Head of caudate nucleus (tissue), 42 donors: ENCODE data around the gene UCN.
"Not testable (repeated sequence)": the region's sequence is repeated elsewhere in the genome, so short reads cannot be mapped to it uniquely, and the experiment has no call there.

ENCODE experiments used
- DNase-seq, 42 donors: peaks; one replicate each; pipeline versions ENCODE4 v3.0.0 to v3.0.0-alpha.2; 2020 to 2021; ENCODE audit warnings: mixed read lengths in 7 of 42
- intact Hi-C: fragments of 100-400 bp; cut with DNase I; formaldehyde crosslinking; loops from one replicate; pipeline ENCODE4 v1.15.0; 2022

The UCN gene

DNA sequence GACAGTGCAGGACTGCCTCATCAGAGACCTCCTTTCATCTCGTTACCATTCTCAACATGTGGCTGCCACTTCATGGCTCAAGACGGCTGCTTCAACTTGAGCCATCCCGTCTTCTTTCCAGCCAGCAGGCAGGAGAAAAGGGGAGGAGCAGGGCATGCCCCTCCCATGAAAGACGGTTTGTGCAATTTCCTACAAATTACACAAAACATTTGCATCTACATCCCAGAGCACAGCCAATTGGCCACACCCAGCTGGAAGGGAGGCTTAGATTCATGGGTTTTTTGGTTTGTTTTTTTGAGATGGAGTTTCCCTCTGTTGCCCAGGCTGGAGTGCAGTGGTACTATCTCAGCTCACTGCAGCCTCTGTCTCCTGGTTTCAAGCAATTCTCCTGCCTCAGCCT, 11.8 kb downstream of the UCN start:
- DNase-seq, result no peak
- intact Hi-C loops, result no loop called here

DNA sequence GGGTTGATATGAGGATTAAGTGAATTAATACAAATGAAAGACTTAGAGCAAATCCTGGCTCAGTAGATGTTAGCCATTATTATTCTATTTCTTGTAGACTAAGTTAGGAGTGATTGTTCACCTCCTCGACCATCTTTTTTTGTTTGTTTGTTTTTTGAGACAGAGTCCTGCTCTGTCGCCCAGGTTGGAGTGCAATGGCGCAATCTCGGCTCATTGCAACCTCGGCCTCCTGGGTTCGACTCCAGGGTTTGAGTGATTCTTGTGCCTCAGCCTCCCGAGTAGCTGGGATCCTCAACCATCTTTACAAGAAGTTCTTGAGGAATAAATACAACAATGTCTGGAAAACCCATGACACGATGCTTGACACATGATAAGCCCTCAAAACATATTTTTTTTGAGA, 13.3 kb downstream of the UCN start:
- no peak for DNase-seq
- intact Hi-C loops, result no loop called here

DNA sequence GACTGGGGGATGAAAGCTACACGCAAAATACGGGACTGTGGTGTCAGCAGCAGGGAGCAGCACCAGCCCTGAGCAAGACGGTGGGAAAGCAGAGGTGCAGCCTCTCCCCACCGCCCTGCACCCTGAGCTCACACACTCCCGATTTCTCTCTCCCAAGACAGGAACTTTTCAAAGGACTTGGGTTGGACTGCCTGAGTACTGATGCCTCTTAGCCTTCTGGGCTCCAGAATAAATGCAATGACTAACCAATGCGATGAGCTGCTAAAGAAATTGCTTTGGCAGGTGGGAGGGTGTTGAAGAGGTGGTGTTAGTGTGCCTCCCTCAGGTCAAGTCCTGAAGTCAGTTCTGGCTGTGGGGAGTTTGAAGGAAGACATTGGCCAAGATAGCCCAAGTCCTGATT, 16.4 kb downstream of the UCN start:
- no peak for DNase-seq
- intact Hi-C loops, result no loop called here

DNA sequence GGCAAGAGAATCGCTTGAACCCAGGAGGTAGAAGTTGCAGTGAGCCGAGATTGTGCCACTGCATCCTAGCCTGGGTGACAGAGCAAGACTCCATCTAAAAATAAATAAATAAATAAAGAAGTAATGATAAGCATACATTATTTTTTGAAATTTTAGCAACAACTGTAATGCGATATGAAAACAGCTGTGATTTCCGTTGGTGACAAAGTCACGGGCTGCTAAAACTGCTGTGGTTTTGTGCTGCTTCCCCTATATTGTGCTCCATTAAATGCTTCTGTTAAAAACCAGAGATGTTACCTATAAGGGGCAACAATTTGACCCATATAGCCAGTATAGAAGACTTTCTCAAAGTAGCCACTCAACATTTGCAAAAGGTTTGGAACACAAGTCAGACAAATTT, 17.7 kb downstream of the UCN start:
- DNase-seq, result no peak
- intact Hi-C loops, result no loop called here

DNA sequence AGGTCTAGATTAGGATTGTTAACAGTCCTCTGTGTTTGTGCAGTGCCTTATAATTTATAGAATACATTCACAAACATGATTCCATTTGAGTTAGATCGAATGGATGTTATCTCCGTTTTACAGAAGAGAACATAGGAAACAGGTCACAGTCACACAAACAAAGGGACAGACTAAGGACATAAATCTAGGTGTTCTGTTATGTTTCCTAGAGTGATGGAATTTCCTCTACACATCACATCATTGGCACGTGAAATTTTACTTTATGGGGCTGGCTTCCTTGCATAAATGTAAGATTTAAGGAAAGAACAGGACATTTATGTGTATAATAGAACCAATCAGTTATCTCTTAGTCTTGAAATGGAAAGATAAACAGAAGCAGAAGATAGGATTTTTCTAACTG, 19.6 kb downstream of the UCN start:
- intact Hi-C loops, result loop anchor here (10.0 kb wide), 1 partner anchor 194 kb away; no protein-coding TSS in a partner anchor

DNA sequence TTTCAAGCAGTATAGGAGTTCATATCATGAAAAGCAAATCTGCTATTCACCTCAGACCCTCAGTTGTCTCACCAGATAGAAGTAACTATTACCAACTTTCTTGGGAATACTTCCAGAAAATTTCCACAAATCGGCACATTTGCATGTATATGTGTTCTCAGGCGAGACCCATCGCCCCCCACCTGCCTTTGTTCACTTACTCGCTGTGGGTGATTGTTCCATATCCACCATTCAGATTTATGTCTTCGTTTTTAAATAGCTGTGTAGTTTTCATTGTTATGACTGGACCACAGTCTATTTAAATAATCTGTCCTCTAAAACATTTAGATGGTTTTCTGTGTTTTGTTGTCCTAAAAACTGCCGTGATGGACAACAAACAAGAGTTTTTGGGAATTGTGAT, 22.8 kb downstream of the UCN start:
- intact Hi-C loops, result loop anchor here (10.0 kb wide), 1 partner anchor 191 kb away; no protein-coding TSS in a partner anchor
- no peak for DNase-seq

More for the DNA sequence above, 19.6 kb downstream of the UCN start:
- no peak for DNase-seq

DNA sequence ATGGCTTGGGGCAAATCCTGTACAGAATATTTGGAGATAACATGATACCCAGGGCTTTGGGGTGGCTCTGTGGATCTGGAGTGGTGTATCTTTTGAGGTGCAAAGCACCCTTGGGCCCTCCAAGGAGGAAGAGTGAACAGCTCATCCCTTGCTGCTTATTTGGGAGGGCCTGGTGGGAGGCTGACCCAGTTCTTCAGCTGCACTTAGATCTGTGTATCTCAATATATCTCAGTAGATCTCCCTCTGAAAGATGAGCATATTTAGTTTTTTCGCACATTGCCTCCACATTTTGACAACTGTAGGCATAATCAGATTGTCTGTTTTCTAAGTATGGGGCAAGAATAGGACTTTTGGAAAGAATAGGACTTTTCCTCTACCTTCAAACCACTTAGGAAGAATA, 23.2 kb downstream of the UCN start:
- intact Hi-C loops, result loop anchor here (10.0 kb wide), 1 partner anchor 190 kb away; no protein-coding TSS in a partner anchor
- peak in 28 of 42 donors; percentile 13 to 79 (median 42) for DNase-seq

DNA sequence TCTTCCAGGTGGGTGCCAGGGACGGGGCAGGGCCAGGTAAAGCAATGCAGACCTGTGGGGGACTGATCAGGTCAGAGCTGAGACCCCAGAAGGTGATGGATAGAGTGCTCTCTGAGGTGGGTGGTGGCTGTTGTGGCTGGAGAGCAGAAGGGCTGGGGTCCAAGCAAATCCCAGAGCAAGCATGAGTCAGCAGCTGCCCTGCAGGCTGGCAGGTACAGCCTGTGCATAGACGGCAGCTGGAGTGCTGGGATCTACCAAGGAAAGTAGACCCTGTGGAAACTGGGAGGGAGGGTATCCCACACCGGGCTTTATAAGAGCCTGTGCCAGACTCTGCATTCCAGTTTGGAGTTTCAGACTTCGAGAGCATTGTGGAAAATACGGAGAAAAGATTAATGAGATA, 25.4 kb downstream of the UCN start:
- intact Hi-C loops, result loop anchor here (10.0 kb wide), 1 partner anchor 188 kb away; no protein-coding TSS in a partner anchor
- no peak for DNase-seq

DNA sequence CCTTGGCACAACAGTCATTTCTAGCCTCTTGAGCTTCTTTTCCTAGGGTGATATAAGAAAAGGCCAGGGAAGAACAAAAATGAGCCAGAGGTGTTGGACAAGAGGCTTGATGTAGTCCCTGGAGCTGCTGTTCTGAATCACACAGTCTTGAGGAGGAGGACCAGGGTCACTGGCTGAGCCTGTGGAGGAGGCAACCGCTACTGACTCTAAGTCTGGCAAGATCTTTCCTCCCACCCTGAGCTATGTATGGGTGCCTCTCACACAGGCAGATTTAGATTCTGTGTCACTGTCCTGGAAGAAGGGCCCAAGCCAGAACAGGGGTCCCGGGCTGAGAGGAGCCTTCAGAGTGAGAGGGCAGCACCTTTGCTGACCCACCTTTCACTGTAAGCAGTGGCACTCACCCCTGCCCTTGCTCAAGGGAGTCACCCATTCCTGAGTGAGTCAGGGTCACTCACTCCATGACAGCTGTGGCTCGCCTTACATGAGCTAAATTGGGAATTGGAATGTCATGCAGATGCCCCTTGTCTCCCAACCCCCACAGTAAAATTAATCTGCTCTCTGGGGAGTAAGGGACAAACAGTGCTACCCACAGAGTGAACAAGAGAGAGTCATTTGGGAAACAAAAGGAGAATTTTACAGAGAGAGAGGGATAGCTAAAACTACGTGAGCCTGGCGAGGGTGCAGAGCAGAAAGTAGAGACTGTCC, 26.2 kb downstream of the UCN start, which contains the start of gene TRIM54:
TRIM54 (plus strand) TSS at position 575 of the 705 bp plus-strand sequence. CDS start 303 bp downstream, outside the sequence.
- intact Hi-C loops, result loop anchor here (10.0 kb wide), 1 partner anchor 187 kb away; no protein-coding TSS in a partner anchor
- peak in 1 of 42 donors; percentile 49 for DNase-seq

DNA sequence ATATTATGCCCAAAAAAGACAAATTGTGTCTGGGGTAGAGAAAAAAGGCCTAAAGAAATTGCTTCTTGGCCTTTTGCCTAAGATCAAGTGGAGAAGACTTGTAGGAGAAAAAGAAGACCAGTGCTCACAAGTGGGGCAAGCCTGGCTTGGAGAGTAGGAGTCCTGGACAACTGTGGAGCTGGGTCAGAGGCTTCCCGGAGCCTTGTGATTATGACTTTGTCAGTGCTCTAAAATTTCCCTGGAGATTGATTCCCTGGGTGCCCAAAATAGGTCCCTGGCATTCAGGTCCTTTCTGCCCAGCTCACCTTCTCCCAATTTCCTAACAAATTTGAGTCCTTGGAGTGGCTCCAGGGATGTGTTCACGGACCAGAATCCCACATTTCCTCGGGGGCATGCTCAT, 26.8 kb downstream of the UCN start:
- DNase-seq, result no peak
- intact Hi-C loops, result loop anchor here (10.0 kb wide), 1 partner anchor 187 kb away; no protein-coding TSS in a partner anchor

DNA sequence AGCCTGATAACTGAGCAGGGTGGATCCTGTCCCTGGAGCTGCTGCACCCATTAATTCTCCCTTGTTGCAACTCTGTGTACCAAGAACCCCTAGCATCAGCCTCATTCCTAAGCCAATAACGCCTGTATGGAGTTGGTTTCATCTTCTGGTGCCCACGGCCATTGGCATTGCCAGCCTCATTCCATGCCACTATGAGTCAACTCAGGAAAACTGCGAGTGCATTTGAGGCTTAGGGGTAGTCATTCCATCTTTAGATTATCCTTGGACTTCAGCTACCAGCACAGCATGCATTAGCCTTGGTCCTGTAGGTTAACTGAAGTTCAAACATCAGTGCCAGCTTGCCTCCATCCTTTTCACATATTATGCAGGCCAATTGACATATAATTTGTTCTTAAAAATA, 27.4 kb downstream of the UCN start:
- intact Hi-C loops, result loop anchor here (10.0 kb wide), 1 partner anchor 186 kb away; no protein-coding TSS in a partner anchor
- DNase-seq, result no peak

DNA sequence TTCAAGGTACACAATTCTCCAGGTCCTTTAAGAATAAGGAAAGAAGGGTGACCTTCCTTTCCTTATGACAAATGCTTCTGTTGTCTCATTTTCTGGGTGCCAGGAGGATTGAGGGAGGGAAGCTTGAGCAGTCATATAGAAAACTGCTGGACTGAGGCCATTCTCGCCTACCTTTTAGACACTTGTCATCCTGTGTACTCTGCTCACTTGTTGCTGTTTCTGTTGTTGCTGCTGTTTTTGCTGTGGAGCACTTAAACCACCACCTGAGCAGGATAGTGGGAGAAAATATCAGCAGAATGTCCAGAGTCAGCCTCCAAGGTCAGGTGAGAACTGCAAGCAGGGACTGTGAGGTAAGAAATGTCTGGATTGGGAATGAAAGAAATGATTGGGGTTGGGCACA, 30.2 kb downstream of the UCN start:
- no peak for DNase-seq
- intact Hi-C loops, result no loop called here

DNA sequence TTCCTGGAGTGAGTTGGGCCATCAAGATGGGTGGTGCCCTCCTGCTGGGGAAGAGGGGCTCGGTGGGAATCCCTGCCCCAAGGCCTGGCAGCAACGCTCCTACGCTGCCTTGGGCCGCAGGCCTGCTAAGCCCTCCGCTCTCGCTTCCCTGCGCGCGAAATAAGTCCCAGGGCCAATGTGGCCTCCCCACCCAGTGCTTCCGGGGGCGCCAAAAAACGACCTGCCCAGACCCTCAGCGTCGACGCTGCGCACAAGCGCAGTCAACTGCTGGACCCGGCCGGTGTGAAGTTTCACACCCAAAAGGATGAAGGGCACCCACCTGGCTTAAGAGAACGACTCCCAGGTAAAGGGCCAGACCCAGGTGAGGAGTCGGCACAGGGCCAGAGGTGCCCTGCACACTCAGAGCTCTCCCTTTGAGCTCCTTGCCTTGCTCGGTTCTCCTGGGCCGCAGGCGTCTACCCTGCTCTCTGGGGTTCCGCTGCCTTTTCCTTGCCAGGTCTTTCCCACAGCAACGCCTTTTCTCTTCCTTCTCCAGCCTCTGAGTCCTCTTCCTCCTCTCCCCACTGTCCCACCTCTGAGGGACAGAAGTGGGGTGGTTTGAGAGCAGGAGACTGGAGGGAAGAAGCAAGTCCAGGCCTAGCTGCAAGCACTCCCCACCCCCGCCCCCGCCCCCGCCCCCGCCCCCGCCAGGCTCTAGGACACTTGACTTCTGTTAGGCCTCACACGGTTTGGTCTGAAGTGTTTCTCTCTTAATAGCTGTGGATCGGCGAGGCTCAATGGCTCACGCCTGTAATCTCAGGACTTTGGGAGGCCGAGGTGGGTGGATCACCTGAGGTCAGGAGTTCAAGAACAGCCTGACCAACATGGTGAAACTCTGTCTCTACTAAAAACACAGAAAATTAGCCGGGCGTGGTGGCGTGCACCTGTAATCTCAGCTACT, 32.8 kb downstream of the UCN start, which contains the start of gene DNAJC5G:
DNAJC5G (plus strand) TSS at position 223 of the 940 bp plus-strand sequence. CDS start 1,296 bp downstream, outside the sequence.
- intact Hi-C loops, result no loop called here

DNA sequence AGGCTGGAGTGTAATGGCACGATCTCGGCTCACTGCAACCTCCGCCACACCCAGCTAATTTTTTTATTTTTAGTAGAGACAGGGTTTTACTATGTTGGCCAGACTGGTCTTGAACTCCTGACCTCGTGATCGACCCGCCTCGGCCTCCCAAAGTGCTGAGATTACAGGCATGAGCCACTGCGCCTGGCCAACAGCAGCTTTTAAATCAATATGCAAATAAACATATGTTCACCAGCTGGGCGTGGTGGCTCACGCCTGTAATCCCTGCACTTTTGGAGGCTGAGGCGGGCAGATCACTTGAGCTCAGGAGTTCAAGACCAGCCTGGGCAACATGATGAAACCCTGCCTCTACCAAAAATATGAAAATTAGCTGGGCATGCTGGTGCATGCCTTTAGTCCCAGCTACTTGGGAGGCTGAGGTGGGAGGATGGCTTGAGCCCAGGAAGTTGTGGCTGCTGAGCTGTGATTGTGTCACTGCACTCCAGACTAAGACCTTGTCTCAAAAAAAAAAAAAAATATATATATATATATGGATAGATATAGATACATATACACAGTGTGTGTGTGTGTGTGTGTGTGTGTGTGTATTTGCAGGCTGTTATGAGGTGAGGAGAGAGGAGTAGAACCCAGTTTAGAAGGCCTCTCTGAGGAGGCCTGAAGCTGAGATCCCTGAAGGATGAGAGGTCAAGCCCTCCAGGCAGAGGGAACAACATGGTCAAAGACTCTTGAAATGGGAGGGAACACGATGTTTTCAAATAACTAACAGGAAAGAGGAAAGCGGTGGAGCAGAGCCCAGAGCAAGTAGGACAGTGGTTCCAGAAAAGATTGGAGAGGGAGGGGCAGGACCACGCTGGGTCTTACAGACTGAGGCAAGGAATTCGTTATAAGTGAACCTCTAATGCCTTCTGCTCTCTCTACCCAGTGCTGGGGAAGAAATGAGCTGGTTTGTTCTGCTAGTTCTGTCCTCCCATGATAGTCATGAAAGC, 35.4 kb downstream of the UCN start:
- intact Hi-C loops, DNase-seq: not testable (repeated sequence)

More for the DNA sequence above, 32.8 kb downstream of the UCN start, which contains the start of gene DNAJC5G:
- DNase-seq, result no peak

DNA sequence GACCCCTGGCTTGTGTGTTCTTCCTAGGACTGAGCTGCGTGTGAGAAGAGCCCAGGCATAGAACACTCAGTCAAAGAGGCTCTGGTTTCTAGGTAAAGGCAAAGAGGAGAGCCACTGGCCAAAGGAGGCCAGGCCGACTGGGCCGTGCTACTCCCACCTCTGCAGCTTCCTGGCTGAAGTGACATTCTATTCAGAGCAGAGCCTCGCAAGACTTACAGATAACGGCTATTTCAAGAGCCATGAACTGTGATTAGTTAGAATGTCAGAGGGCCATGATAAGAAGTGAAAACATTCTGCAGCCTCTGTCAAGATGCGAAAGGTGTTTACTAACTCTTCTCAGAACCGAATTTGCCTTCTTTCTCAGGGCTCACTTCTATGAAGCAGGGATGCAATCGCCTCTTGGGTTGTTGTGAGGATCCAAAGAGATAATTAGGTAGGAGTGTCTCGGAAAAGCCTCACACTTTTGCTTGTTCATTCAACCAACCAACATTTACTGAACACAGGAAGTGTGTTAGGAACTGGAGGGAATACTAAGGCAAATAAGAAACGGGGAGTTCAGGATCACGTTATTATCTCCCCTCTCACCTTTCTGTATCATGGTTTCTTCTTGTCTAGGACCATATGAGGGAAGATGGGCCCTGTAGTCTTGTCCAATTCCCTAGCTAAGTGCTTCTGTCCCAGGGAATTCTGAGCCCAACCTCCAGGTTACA, 36.5 kb downstream of the UCN start:
- DNase-seq, result no peak
- intact Hi-C loops, result no loop called here

DNA sequence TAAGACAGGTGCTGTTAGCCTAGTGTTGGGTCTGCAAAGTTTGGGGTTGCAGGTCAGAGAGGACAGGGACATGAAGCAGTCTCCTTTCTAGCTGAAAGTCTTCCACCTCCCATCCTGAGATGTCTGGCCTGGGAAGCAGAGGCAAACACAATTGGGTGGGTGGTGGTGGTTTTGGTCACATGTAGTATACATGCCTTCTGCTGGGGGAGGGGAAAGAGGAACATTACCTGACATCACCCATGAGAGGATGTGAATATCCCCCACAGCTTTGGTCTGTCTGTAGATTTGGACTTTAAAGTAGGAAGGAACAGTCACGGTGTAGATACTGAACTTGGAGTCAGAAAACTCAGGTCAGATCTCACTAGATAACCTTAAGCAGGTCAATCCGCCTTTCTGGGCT, 37.6 kb downstream of the UCN start:
- no peak for DNase-seq
- intact Hi-C loops, result no loop called here

DNA sequence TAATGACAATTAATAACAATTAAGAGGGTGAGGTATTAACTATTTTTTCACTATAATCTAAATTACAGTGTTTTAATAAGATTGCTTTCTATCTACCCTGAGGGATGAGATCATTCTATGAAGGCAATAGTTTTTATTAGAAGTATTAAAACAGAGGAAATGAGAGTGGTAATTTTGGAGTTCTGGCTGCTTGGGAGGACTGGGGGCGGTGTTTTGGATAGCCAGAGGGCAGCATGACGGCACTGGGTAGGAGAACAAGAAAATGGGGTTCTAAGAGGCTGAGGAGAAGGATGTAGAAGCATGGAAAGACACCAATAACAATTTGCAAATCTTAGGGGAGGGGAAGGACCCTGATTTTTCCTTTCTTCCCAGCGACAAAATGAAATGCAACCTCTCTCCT, 38.1 kb downstream of the UCN start:
- intact Hi-C loops, result no loop called here
- no peak for DNase-seq

DNA sequence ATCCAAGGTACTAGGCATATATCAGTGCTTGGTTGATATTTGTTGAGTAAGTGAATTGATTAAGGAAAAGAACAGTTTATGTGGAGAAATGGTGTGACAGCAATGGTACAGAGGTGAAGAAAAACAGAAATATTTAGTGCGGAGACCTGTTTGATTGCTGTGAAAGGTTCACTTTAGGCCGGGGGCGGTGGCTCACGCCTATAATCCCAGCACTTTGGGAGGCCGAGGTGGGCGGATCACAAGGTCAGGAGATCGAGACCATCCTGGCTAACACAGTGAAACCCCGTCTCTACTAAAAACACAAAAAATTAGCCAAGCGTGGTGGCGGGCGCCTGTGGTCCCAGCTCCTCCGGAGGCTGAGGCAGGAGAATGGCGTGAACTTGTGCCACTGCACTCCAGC, 39.9 kb downstream of the UCN start:
- DNase-seq, intact Hi-C loops: not testable (repeated sequence)
